Spleen (tissue), 11 donors: Measurements from ENCODE around the gene ARHGEF39. TPM values are rescaled to one million over a fixed set of nuclear protein-coding genes. Genes with fewer than 3 reads are reported as not detected.

Source experiments
- DNase-seq: peaks from one replicate; pipeline ENCODE4 v3.0.0-alpha.2; 2020
- H3K27ac ChIP-seq, 8 donors: fragments of 200-600 bp; sonication (generic) in 7 of 8; 1 replicate in 4 of 8; 2 replicates in 4 of 8; pipeline versions ENCODE4 v1.5.0 to v1.8.0; 2016 to 2021; ENCODE audit warnings: inconsistent platforms in 4 of 8, mild to moderate bottlenecking in 4 of 8, moderate library complexity in 1 of 8
- H3K27me3 ChIP-seq, 7 donors: fragments of 200-600 bp; sonication (generic) in 6 of 7; replicated peaks in 1 of 7; 1 replicate in 4 of 7; 2 replicates in 3 of 7; pipeline versions ENCODE4 v1.5.0 to v1.8.0; 2016 to 2021; ENCODE audit warnings: inconsistent platforms in 3 of 7, mild to moderate bottlenecking in 1 of 7
- H3K36me3 ChIP-seq, 6 donors: fragments of 200-600 bp; sonication (generic) in 5 of 6; 1 replicate in 4 of 6; 2 replicates in 2 of 6; pipeline versions ENCODE4 v1.5.0 to v1.8.0; 2016 to 2021; ENCODE audit warnings: inconsistent platforms in 2 of 6
- H3K4me1 ChIP-seq, 6 donors: fragments of 200-600 bp; sonication (generic) in 5 of 6; 1 replicate in 3 of 6; 2 replicates in 3 of 6; pipeline versions ENCODE4 v1.5.0 to v1.8.0; 2016 to 2021; ENCODE audit warnings: inconsistent platforms in 3 of 6
- H3K4me3 ChIP-seq, 8 donors: fragments of 200-600 bp; sonication (generic) in 7 of 8; 1 replicate in 4 of 8; 2 replicates in 4 of 8; pipeline versions ENCODE4 v1.5.0 to v1.8.0; 2016 to 2021; ENCODE audit warnings: inconsistent platforms in 4 of 8, mild to moderate bottlenecking in 4 of 8, moderate library complexity in 2 of 8
- H3K9me3 ChIP-seq, 8 donors: fragments of 200-600 bp; sonication (generic) in 7 of 8; 1 replicate in 4 of 8; 2 replicates in 4 of 8; pipeline versions ENCODE4 v1.5.0 to v1.8.0; 2016 to 2021; ENCODE audit warnings: inconsistent platforms in 4 of 8
- CTCF ChIP-seq, 11 experiments: fragments of 200-600 bp in 7 of 11; fragments of 450-650 bp in 4 of 11; sonication (generic) in 4 of 11; IDR thresholded peaks in 8 of 11; conservative IDR thresholded peaks in 3 of 11; 1 replicate in 7 of 11; 2 replicates in 4 of 11; pipeline versions ENCODE4 v1.4.0 to v1.8.0; 2016 to 2021; ENCODE audit warnings: antibody characterized with exemption in 11 of 11, inconsistent platforms in 4 of 11, mild to moderate bottlenecking in 1 of 11
- POLR2A ChIP-seq, 3 donors: fragments of 450-650 bp; IDR thresholded peaks; one replicate each; pipeline ENCODE4 v1.5.1; 2017; ENCODE audit warnings: antibody characterized with exemption in 3 of 3, mild to moderate bottlenecking in 1 of 3
- POLR2AphosphoS5 ChIP-seq, 3 donors: sonication (generic); formaldehyde crosslinking; IDR thresholded peaks; one replicate each; pipeline ENCODE4 v1.5.1; 2017; ENCODE audit warnings: antibody characterized with exemption in 3 of 3
- WGBS, 5 donors: extraction: QIAGEN DNeasy Blood & Tissue Kit in 3 of 5; methylation state at CpG; one replicate each; pipeline versions ENCODE4 v1.1.5 to v1.1.7; 2013 to 2018; 5-methylcytosine and 5-hydroxymethylcytosine counted together
- intact Hi-C: fragments of 100-400 bp; cut with DNase I; formaldehyde crosslinking; loops from one replicate; pipeline ENCODE4 v1.15.0; 2023; ENCODE audit warnings: low total_unique reads
- polyA plus RNA-seq, 3 donors: library from polyadenylated mRNA; stranded (reverse); fragments of 200-250 nt; gene quantifications; one replicate each; pipeline ENCODE4 v1.2.1, GENCODE V29; 2013
- total RNA-seq, 7 donors: library from RNA; depleted of rRNA in 3 of 7; stranded (reverse); fragments of >200 nt in 3 of 7; fragmentation: NEBNext Ultra II Directional in 4 of 7; extraction: Animal tissue kit (Norgen Biotek cat#: 25700) in 4 of 7; gene quantifications; one replicate each; pipeline versions ENCODE4 v1.1.0 to v1.2.1, GENCODE V29; 2016 to 2021
- donor health status: healthy with polysubstance abuse.
- donor health status: DM: no; HTN: no; CAD: no; lungs with moderate emphysema.
- donor health status: DM: no; HTN: no; CAD: no.
- donor health status: Bipolar disorder and iron deficiency.
- donor health status: healthy.
- donor health status: DM: no; HTN: no; CAD: no.
- donor health status: DM: yes; HTN: yes; CAD: no.

Gene ARHGEF39
- total and polyA plus RNA-seq, 10 donors: 0.89 to 2.9 (median 1.3) TPM

GRCh38 chr9:35650341-35651158 lies 14.4 kb downstream of the ARHGEF39 start, which contains the start of gene SIT1:
Gene SIT1, minus strand, starts transcription at chr9:35650931. Its CDS starts 78 bp downstream, at chr9:35650853.
- Histone ChIP-seq H3K4me3 (peak within 1 kb of the TSS; percentile 41 to 73 (median 54)), H3K4me1 (peaks cover 30 to 87% (median 59%) of the 10 kb centered on the region in 6 donors), H3K27ac (peak within 1 kb of the TSS; percentile 68 to 95 (median 81)), H3K27me3 (no peaks in the 10 kb centered on the region), H3K9me3 (no peaks in the 10 kb centered on the region), H3K36me3 (no peaks in the 10 kb centered on the region)
- 52 to 62% (median 57%) methylated on average over 12 to 22 of the region's 22 CpGs for WGBS, 5 donors
- peak in 1 of 3 donors; percentile 30 for TF ChIP-seq POLR2AphosphoS5 (IDR thresholded peaks at IDR 0.05)
- TF ChIP-seq CTCF (IDR thresholded peaks at IDR 0.05 in 8 of 11, conservative IDR thresholded peaks at IDR 0.05 in 3 of 11): no peak
- peak; percentile 82 for DNase-seq
- intact Hi-C loops: no loop called here

- H3K9me3 ChIP-seq: no peaks in the 10 kb centered on the region
- 43 to 61% (median 50%) methylated on average over 22 to 26 of the region's 26 CpGs for whole genome bisulfite sequencing, 5 donors
- H3K4me3 ChIP-seq: peak overlapping the region; percentile 41 to 73 (median 54)
- TF ChIP-seq POLR2AphosphoS5 (IDR thresholded peaks at IDR 0.05): peak in 2 of 3 donors; percentile 28
- no peak for TF ChIP-seq CTCF (IDR thresholded peaks at IDR 0.05 in 8 of 11, conservative IDR thresholded peaks at IDR 0.05 in 3 of 11)
- H3K4me1 ChIP-seq: peaks cover 36 to 88% (median 68%) of the 10 kb centered on the region in 6 donors
- H3K36me3 ChIP-seq: no peaks in the 10 kb centered on the region
- intact Hi-C loops: no loop called here
- H3K27me3 ChIP-seq: no peaks in the 10 kb centered on the region
- H3K27ac ChIP-seq: peak overlapping the region; percentile 68 to 95 (median 81)
- peak; percentile 84 for DNase-seq
These were observed 15.3 kb downstream of the ARHGEF39 start for GRCh38 chr9:35649431-35650340.

DNA sequence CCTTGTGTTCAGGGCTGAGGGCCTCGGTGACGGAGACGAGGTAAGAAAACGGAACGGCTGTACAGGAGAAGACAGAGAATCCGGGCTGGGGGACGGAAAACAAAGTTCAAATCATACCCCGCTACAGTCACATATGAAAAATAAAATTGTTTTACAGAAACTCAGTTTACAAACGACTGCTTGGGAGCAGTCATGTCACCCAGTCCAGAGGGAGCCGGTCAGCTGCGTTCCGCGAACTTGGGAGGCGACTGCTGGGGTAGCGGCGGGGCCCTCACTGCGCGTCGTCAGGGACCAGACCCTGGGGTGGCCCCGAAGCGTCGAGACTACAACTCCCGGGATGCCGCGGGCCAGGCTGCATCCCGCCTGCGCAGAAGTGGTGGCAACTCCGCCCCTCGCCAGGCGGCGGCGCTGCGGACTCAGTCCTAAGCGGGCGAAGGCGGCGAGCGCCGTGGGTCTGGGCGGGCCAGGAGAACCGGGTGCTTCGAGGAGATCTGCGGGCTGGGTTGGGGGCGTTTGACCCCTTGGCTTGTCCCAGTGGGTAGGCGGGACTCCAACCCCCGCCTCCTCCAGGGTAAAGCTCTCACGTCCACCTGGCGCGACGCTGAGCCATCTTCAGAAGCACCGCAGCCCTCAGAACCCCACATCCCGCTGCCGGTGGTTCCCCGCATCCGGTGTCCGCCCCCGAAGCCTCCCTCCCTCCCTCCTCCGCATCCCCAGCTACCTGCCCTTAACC lies 18.3 kb downstream of the ARHGEF39 start:
- no peaks in the 10 kb centered on the region for H3K9me3 ChIP-seq
- no peaks in the 10 kb centered on the region for H3K36me3 ChIP-seq
- DNase-seq: peak; percentile 99
- 0 to 1% (median 0%) methylated on average over 14 to 58 of the region's 58 CpGs for WGBS, 5 donors
- H3K27me3 ChIP-seq: no peaks in the 10 kb centered on the region
- TF ChIP-seq CTCF (IDR thresholded peaks at IDR 0.05 in 8 of 11, conservative IDR thresholded peaks at IDR 0.05 in 3 of 11): peak; percentile 97 to 100 (median 99)
- peak in 2 of 3 donors; percentile 88 to 94 for TF ChIP-seq POLR2A (IDR thresholded peaks at IDR 0.05)
- peak; percentile 99 for TF ChIP-seq POLR2AphosphoS5 (IDR thresholded peaks at IDR 0.05)
- H3K4me1 ChIP-seq: peaks cover 36 to 98% (median 67%) of the 10 kb centered on the region in 6 donors
- intact Hi-C loops: no loop called here
- peak overlapping the region; percentile 35 to 74 (median 55) for H3K4me3 ChIP-seq
- peak overlapping the region; percentile 82 to 95 (median 94) for H3K27ac ChIP-seq
